Fibroblast of lung (primary cell): ENCODE data around the gene SLC44A4. TPM values are rescaled to one million over a fixed set of nuclear protein-coding genes. Genes with fewer than 3 reads are reported as not detected.

Experiments used
- DNase-seq, 2 donors: peaks; one replicate each; pipeline versions ENCODE4 v3.0.0 to v3.0.0-alpha.2; 2010; ENCODE audit warnings: low read depth in 2 of 2
- H2AFZ ChIP-seq: 2 replicates; pipeline ENCODE4 v1.5.1; 2012; ENCODE audit warnings: low read length, control low read depth, inconsistent platforms
- H3K27ac ChIP-seq: 2 replicates; pipeline ENCODE4 v1.5.1; 2011; ENCODE audit warnings: low read length, control low read depth; ENCODE audit not compliant: insufficient read depth
- H3K27me3 ChIP-seq: 2 replicates; pipeline ENCODE4 v1.5.1; 2011; ENCODE audit warnings: mild to moderate bottlenecking, low read length; ENCODE audit not compliant: control insufficient read depth, insufficient read depth
- H3K36me3 ChIP-seq: 2 replicates; pipeline ENCODE4 v1.5.1; 2011; ENCODE audit warnings: low read length; ENCODE audit not compliant: control insufficient read depth, insufficient read depth
- H3K4me1 ChIP-seq: 2 replicates; pipeline ENCODE4 v1.5.1; 2011; ENCODE audit warnings: low read length; ENCODE audit not compliant: control insufficient read depth, insufficient read depth; ENCODE audit errors: extremely low read depth
- H3K4me2 ChIP-seq: 2 replicates; pipeline ENCODE4 v1.5.1; 2011; ENCODE audit warnings: low read length, control low read depth; ENCODE audit not compliant: insufficient read depth; ENCODE audit errors: extremely low read depth
- H3K4me3 ChIP-seq, 4 experiments: fragments of 200-600 bp in 1 of 4; sonication (generic) in 1 of 4; replicated peaks in 1 of 4; 2 replicates each; pipeline ENCODE4 v1.5.1; 2011 to 2016; ENCODE audit warnings: low read length in 4 of 4, low read depth in 3 of 4, mild to moderate bottlenecking in 3 of 4, control low read depth in 2 of 4, inconsistent platforms in 1 of 4, mixed read lengths in 1 of 4; ENCODE audit not compliant: insufficient read depth in 1 of 4; ENCODE audit errors: control extremely low read depth in 1 of 4
- H3K79me2 ChIP-seq: 2 replicates; pipeline ENCODE4 v1.5.1; 2012; ENCODE audit warnings: mild to moderate bottlenecking, low read length, inconsistent platforms; ENCODE audit not compliant: control insufficient read depth, insufficient read depth
- H3K9ac ChIP-seq: 2 replicates; pipeline ENCODE4 v1.5.1; 2011; ENCODE audit warnings: mild to moderate bottlenecking, low read length, control low read depth; ENCODE audit not compliant: insufficient read depth
- H3K9me3 ChIP-seq: 2 replicates; pipeline ENCODE4 v1.5.1; 2012; ENCODE audit warnings: low read depth, low read length; ENCODE audit not compliant: control insufficient read depth, insufficient read depth
- H4K20me1 ChIP-seq: 2 replicates; pipeline ENCODE4 v1.5.1; 2011; ENCODE audit warnings: low read length; ENCODE audit not compliant: control insufficient read depth, insufficient read depth; ENCODE audit errors: extremely low read depth
- EZH2 ChIP-seq: IDR thresholded peaks from 2 replicates; pipeline ENCODE4 v1.5.1; 2012; ENCODE audit warnings: low read length, control low read depth, mild to moderate bottlenecking; ENCODE audit errors: missing control alignments
- polyA plus RNA-seq, 2 donors: library from polyadenylated mRNA; depleted of rRNA in 1 of 2; stranded (reverse) in 1 of 2; unstranded in 1 of 2; fragments of >200 nt; gene quantifications; 2 replicates each; pipeline ENCODE4 v1.2.1, GENCODE V29; 2011 to 2012; ENCODE audit warnings: missing spikeins in 1 of 2
- total RNA-seq: library from RNA; depleted of rRNA; stranded (reverse); fragments of >200 nt; gene quantifications from 2 replicates; pipeline ENCODE4 v1.2.1, GENCODE V29; 2014
- TF ChIP-seq, protein P1 (sequence below), 2 donors: IDR thresholded peaks in 1 of 2; conservative IDR thresholded peaks in 1 of 2; 1 replicate in 1 of 2; 2 replicates in 1 of 2; pipeline ENCODE4 v1.5.1; 2011 to 2012; ENCODE audit warnings: low read length in 2 of 2, control low read depth in 1 of 2, inconsistent platforms in 1 of 2, low read depth in 1 of 2, mild to moderate bottlenecking in 1 of 2

The SLC44A4 gene
- total and polyA plus RNA-seq, 2 donors (not counting 1 experiment from before 2014, with no cell fraction given): not detected

DNA sequence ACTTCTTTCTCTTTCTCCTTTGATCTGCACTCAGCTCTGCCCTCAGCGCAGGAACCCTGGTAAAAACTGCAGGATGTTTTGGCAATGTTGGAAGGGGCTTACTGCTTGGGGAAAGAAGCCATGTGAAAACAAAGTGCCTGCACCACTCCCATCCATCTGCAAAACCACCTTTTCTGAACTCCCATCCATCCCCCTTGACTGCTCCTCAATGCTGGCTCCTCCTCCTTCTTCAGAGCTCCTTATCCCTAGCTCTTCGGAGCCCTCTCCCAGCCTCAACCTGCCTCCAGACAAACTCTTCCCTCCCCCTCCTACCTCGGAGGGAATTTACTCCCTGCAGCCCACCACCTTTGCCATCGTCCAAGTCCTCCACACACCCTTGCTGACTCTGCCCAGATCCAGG is 27.3 kb upstream of the SLC44A4 start:
- H3K9ac ChIP-seq: no peak overlapping the region
- no peaks in the 10 kb centered on the region for H3K79me2 ChIP-seq
- no peaks in the 10 kb centered on the region for H4K20me1 ChIP-seq
- no peaks in the 10 kb centered on the region for H3K27me3 ChIP-seq
- no peak overlapping the region for H3K4me2 ChIP-seq
- no peak overlapping the region for H3K27ac ChIP-seq
- H3K36me3 ChIP-seq: no peaks in the 10 kb centered on the region
- H3K9me3 ChIP-seq: no peaks in the 10 kb centered on the region
- TF ChIP-seq EZH2: no peak
- TF ChIP-seq, protein P1, sequence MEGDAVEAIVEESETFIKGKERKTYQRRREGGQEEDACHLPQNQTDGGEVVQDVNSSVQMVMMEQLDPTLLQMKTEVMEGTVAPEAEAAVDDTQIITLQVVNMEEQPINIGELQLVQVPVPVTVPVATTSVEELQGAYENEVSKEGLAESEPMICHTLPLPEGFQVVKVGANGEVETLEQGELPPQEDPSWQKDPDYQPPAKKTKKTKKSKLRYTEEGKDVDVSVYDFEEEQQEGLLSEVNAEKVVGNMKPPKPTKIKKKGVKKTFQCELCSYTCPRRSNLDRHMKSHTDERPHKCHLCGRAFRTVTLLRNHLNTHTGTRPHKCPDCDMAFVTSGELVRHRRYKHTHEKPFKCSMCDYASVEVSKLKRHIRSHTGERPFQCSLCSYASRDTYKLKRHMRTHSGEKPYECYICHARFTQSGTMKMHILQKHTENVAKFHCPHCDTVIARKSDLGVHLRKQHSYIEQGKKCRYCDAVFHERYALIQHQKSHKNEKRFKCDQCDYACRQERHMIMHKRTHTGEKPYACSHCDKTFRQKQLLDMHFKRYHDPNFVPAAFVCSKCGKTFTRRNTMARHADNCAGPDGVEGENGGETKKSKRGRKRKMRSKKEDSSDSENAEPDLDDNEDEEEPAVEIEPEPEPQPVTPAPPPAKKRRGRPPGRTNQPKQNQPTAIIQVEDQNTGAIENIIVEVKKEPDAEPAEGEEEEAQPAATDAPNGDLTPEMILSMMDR (conservative IDR thresholded peaks at IDR 0.05 in 1 of 2, IDR thresholded peaks at IDR 0.05 in 1 of 2; ENCODE audit: low read depth in 1 of 2, low read length in 2 of 2): no peak
- H3K4me1 ChIP-seq: peaks cover 16% of the 10 kb centered on the region
- no peak for DNase-seq
- H3K4me3 ChIP-seq: no peak overlapping the region
- no peak overlapping the region for H2AFZ ChIP-seq

GRCh38 chr6:31905041-31905440 is 26.2 kb upstream of the SLC44A4 start:
- Histone ChIP-seq H2AFZ (no peak overlapping the region), H3K4me3 (no peak overlapping the region), H3K9me3 (no peaks in the 10 kb centered on the region), H3K36me3 (no peaks in the 10 kb centered on the region), H3K4me1 (peaks cover 20% of the 10 kb centered on the region), H3K4me2 (no peak overlapping the region), H4K20me1 (no peaks in the 10 kb centered on the region), H3K27me3 (no peaks in the 10 kb centered on the region), H3K27ac (no peak overlapping the region), H3K9ac (no peak overlapping the region), H3K79me2 (no peaks in the 10 kb centered on the region)
- TF ChIP-seq, protein P1 (conservative IDR thresholded peaks at IDR 0.05 in 1 of 2, IDR thresholded peaks at IDR 0.05 in 1 of 2; ENCODE audit: low read depth in 1 of 2, low read length in 2 of 2): no peak
- no peak for TF ChIP-seq EZH2
- no peak for DNase-seq

GRCh38 chr6:31903957-31904356 is 25.2 kb upstream of the SLC44A4 start:
- Histone ChIP-seq H3K36me3 (peaks cover 1% of the 10 kb centered on the region), H3K27ac (no peak overlapping the region), H3K4me1 (peaks cover 15% of the 10 kb centered on the region), H2AFZ (no peak overlapping the region), H3K9ac (no peak overlapping the region), H4K20me1 (no peaks in the 10 kb centered on the region), H3K4me3 (no peak overlapping the region), H3K27me3 (no peaks in the 10 kb centered on the region), H3K9me3 (no peaks in the 10 kb centered on the region), H3K4me2 (no peak overlapping the region), H3K79me2 (peaks cover 1% of the 10 kb centered on the region)
- TF ChIP-seq, protein P1 (conservative IDR thresholded peaks at IDR 0.05 in 1 of 2, IDR thresholded peaks at IDR 0.05 in 1 of 2; ENCODE audit: low read depth in 1 of 2, low read length in 2 of 2): no peak
- TF ChIP-seq EZH2: no peak
- DNase-seq: no peak
